A673 (cell line): ENCODE data around the gene CRB2. TPM values are rescaled to one million over a fixed set of nuclear protein-coding genes. Genes with fewer than 3 reads are reported as not detected.

Experiments
- BruUV-seq: library from RNA; stranded (reverse); fragments of 400-500 nt; replicated peaks from 2 replicates; lab custom pipeline; 2021; lab: Mats Ljungman, UMichigan
- CTCF ChIA-PET: fragments of 300-600 bp; sonication (Branson Sonifier 250); formaldehyde crosslinking; loops from one replicate; lab custom pipeline; 2022; ENCODE audit warnings: antibody characterized with exemption; lab: Charles Lee
- POLR2A ChIA-PET: fragments of 300-600 bp; sonication (Branson Sonifier 250); formaldehyde crosslinking; loops from one replicate; lab custom pipeline; 2022; ENCODE audit warnings: antibody characterized with exemption; ENCODE audit not compliant: low non-redundant PET; lab: Charles Lee
- DNase-seq: peaks from one replicate; pipeline ENCODE4 v3.0.0-alpha.2; 2015; ENCODE audit warnings: low spot score
- H3K27ac ChIP-seq: fragments of 200-600 bp; sonication (generic); 2 replicates; pipeline ENCODE4 v1.5.1; 2016; ENCODE audit warnings: mixed run types, low read depth, mild to moderate bottlenecking, mixed read lengths, antibody characterized with exemption, low read length; ENCODE audit not compliant: poor library complexity, severe bottlenecking
- H3K27me3 ChIP-seq: fragments of 200-600 bp; sonication (generic); replicated peaks from 2 replicates; pipeline ENCODE4 v1.6.1; 2017; ENCODE audit warnings: mixed run types, low read depth, mild to moderate bottlenecking, mixed read lengths, antibody characterized with exemption, low read length; ENCODE audit not compliant: insufficient read depth, poor library complexity
- H3K36me3 ChIP-seq: fragments of 200-600 bp; sonication (generic); 2 replicates; pipeline ENCODE4 v1.6.1; 2016; ENCODE audit warnings: mixed run types, mild to moderate bottlenecking, mixed read lengths, antibody characterized with exemption, low read length; ENCODE audit not compliant: insufficient read depth, poor library complexity, severe bottlenecking
- H3K4me1 ChIP-seq: fragments of 200-600 bp; sonication (generic); 2 replicates; pipeline ENCODE4 v1.6.1; 2017; ENCODE audit warnings: mixed run types, mild to moderate bottlenecking, mixed read lengths, antibody characterized with exemption, low read length; ENCODE audit not compliant: insufficient read depth, poor library complexity, severe bottlenecking
- H3K4me3 ChIP-seq: fragments of 200-600 bp; sonication (generic); 2 replicates; pipeline ENCODE4 v1.5.1; 2016; ENCODE audit warnings: low read depth, mixed run types, mild to moderate bottlenecking, mixed read lengths, low read length; ENCODE audit not compliant: poor library complexity, severe bottlenecking
- H3K9me3 ChIP-seq: fragments of 200-600 bp; sonication (generic); 2 replicates; pipeline ENCODE4 v1.6.1; 2016; ENCODE audit warnings: mixed run types, low read depth, mild to moderate bottlenecking, mixed read lengths, antibody characterized with exemption, low read length; ENCODE audit not compliant: poor library complexity, severe bottlenecking
- CTCF ChIP-seq: fragments of 300-800, 200-600 bp; sonication (generic); conservative IDR thresholded peaks from 2 replicates; pipeline ENCODE4 v1.5.1; 2017; ENCODE audit warnings: low read depth, mild to moderate bottlenecking, antibody characterized with exemption, low read length, moderate library complexity, mixed read lengths
- EZH2 ChIP-seq: fragments of 200-600 bp; sonication (generic); IDR thresholded peaks from 2 replicates; pipeline ENCODE4 v1.6.1; 2017; ENCODE audit warnings: borderline replicate concordance, low read depth, mild to moderate bottlenecking, mixed read lengths, antibody characterized with exemption, low read length; ENCODE audit not compliant: poor library complexity, severe bottlenecking
- intact Hi-C: fragments of 100-400 bp; cut with micrococcal nuclease; formaldehyde crosslinking; loops from one replicate; pipeline ENCODE4 v1.10.0; 2022; ENCODE audit not compliant: unreplicated experiment
- total RNA-seq: library from RNA; stranded (reverse); gene quantifications from 2 replicates; pipeline ENCODE4 v1.2.3, GENCODE V29; 2021

CRB2 gene
- total RNA-seq, 1 experiment from 2014 or later, result 0.47 TPM

- H3K36me3 ChIP-seq, result no peaks in the 10 kb centered on the region
- H3K27ac ChIP-seq, result peak overlapping the region; percentile 48
- BruUV-seq, result no TSS peak
- DNase-seq, result no peak
- no peaks in the 10 kb centered on the region for H3K27me3 ChIP-seq
- H3K9me3 ChIP-seq, result no peaks in the 10 kb centered on the region
- ChIA-PET CTCF (no interaction called here), POLR2A (interaction anchor here (0.6 kb wide), 1 partner anchor 196 kb away, joined by 3 read pairs; no protein-coding TSS in a partner anchor)
- H3K4me3 ChIP-seq, result no peak overlapping the region
- intact Hi-C loops, result no loop called here
- peaks cover 61% of the 10 kb centered on the region for H3K4me1 ChIP-seq
- TF ChIP-seq EZH2 (no peak), CTCF (no peak)
Measured at GRCh38 chr9:123342247-123342646, 13.8 kb upstream of the CRB2 start.

GRCh38 chr9:123343443-123344191, 12.4 kb upstream of the CRB2 start:
- TF ChIP-seq EZH2 (no peak), CTCF (no peak)
- no peak for DNase-seq
- ChIA-PET POLR2A (no interaction called here), CTCF (no interaction called here)
- H3K4me1 ChIP-seq, result peaks cover 72% of the 10 kb centered on the region
- no peak overlapping the region for H3K4me3 ChIP-seq
- H3K9me3 ChIP-seq, result no peaks in the 10 kb centered on the region
- intact Hi-C loops, result no loop called here
- peak overlapping the region; percentile 57 for H3K27ac ChIP-seq
- no TSS peak for BruUV-seq
- no peaks in the 10 kb centered on the region for H3K27me3 ChIP-seq
- no peaks in the 10 kb centered on the region for H3K36me3 ChIP-seq

- no peaks in the 10 kb centered on the region for H3K27me3 ChIP-seq
- DNase-seq, result no peak
- peaks cover 72% of the 10 kb centered on the region for H3K4me1 ChIP-seq
- H3K9me3 ChIP-seq, result no peaks in the 10 kb centered on the region
- H3K36me3 ChIP-seq, result no peaks in the 10 kb centered on the region
- POLR2A ChIA-PET, result no interaction called here
- H3K27ac ChIP-seq, result peak overlapping the region; percentile 57
- TF ChIP-seq EZH2, result no peak
- TF ChIP-seq CTCF, result no peak
- no peak overlapping the region for H3K4me3 ChIP-seq
- intact Hi-C loops, result no loop called here
- BruUV-seq, result no TSS peak
- CTCF ChIA-PET, result interaction anchor here (0.5 to 0.7 kb wide), 3 partner anchors 55 to 353 kb away, joined by 3 to 5 read pairs (median 3); no protein-coding TSS in a partner anchor
Measured at GRCh38 chr9:123344192-123344949, 11.6 kb upstream of the CRB2 start.
